Measurements from ENCODE around the gene USP2. TPM values are rescaled to one million over a fixed set of nuclear protein-coding genes. Genes with fewer than 3 reads are reported as not detected.

Gene USP2
- total and polyA plus RNA-seq, 2 of the 8 experiments (the other 6 are each of a cell fraction or from before 2014, with no cell fraction given): 2.2 to 6.9 TPM

DNA sequence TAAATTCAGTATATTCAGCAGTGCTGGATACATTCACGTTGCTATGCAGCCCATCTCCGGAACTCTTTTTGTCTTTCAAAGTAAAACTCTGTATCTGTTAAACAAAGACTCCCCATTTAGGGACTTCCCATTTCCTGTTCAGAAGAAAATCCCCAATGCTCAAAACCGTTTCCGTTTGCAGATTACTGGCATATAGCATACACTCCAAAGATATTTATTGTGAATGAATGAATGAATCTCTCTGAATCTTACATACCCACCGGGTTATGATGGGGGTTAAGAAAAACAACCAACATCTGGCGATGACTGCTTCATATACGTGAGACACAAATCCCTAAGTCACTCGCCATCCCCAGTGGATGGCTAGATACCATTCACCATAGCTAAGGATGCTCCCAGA lies 39.9 kb upstream of the USP2 start:
- H3K9ac ChIP-seq (replicated peaks in 1 of 4; ENCODE audit: extremely low read depth in 1 of 4, low read depth in 3 of 4, low read length in 3 of 4): peak overlapping the region in 3 of 4 experiments; percentile 48 to 71 (median 55); a peak in 6 of 7 replicates
- POLR2A ChIA-PET (ENCODE audit: partially characterized antibody): interaction anchor here (1.1 to 3.4 kb wide), 6 partner anchors 18 to 53 kb away, joined by 3 to 12 read pairs (median 4); partner anchors contain the start of gene USP2
- peaks cover 0 to 36% of the 10 kb centered on the region in 2 experiments; a peak in 2 of 4 replicates for H3K79me2 ChIP-seq (ENCODE audit: control insufficient read depth in 1 of 2, insufficient read depth in 2 of 2, low read length in 2 of 2)
- TF ChIP-seq ASH2L (IDR thresholded peaks at IDR 0.05; ENCODE audit: low read length) (no peak), EGR1 (IDR thresholded peaks at IDR 0.05; ENCODE audit: borderline replicate concordance, low read depth, low read length) (no peak), KDM1A (IDR thresholded peaks at IDR 0.05; ENCODE audit: borderline replicate concordance, low read length) (no peak), TEAD4 (IDR thresholded peaks at IDR 0.05; ENCODE audit: low read depth, low read length) (no peak)

More for the DNA sequence above, 39.9 kb upstream of the USP2 start:
- Histone ChIP-seq H4K8ac (ENCODE audit: extremely low read depth, insufficient read depth, low read length) (no peak overlapping the region), H2BK20ac (ENCODE audit: low read length) (no peak overlapping the region), H3K36me3 (ENCODE audit: control insufficient read depth in 2 of 4, insufficient read depth in 4 of 4, low read length in 3 of 4) (peaks cover 19 to 28% (median 24%) of the 10 kb centered on the region in 4 experiments), H2AK5ac (ENCODE audit: low read depth, low read length) (no peak overlapping the region), H2BK12ac (ENCODE audit: low read depth, low read length) (no peak overlapping the region; the same call in 1 of the 2 replicates), H3K4ac (replicated peaks; ENCODE audit: insufficient read length, low read depth, low read length) (peak overlapping the region; percentile 69), H3K4me1 (replicated peaks in 1 of 4; ENCODE audit: control insufficient read depth in 3 of 4, insufficient read depth in 4 of 4, low read length in 3 of 4) (peaks cover 18 to 43% (median 28%) of the 10 kb centered on the region in 4 experiments), H3K56ac (replicated peaks; ENCODE audit: insufficient read length, low read depth, low read length) (no peak overlapping the region), H2AFZ (ENCODE audit: low read length) (no peak overlapping the region), H4K91ac (replicated peaks; ENCODE audit: insufficient read length, low read length) (peak overlapping the region; percentile 61), H3K79me1 (ENCODE audit: low read depth, low read length) (peaks cover 22% of the 10 kb centered on the region), H2BK5ac (ENCODE audit: low read depth, low read length) (peak overlapping the region; percentile 97; the same call in 1 of the 2 replicates), H3K9me3 (ENCODE audit: insufficient read depth in 2 of 2, low read depth in 1 of 2, low read length in 1 of 2) (no peaks in the 10 kb centered on the region), H4K5ac (ENCODE audit: insufficient read length, low read depth, low read length) (no peak overlapping the region), H3K27me3 (replicated peaks in 1 of 4; ENCODE audit: control insufficient read depth in 3 of 4, extremely low read depth in 1 of 4, insufficient read depth in 3 of 4, low read length in 3 of 4) (no peaks in the 10 kb centered on the region; a peak in 1 of 7 replicates), H2BK15ac (ENCODE audit: low read length) (no peak overlapping the region), H3K14ac (ENCODE audit: insufficient read length) (no peak overlapping the region), H3K18ac (ENCODE audit: extremely low read depth, low read length) (no peak overlapping the region), H2BK120ac (replicated peaks; ENCODE audit: low read depth, low read length) (peak overlapping the region; percentile 2), H3K23me2 (ENCODE audit: low read depth, low read length) (peaks cover 12% of the 10 kb centered on the region), H4K20me1 (replicated peaks in 1 of 2; ENCODE audit: control insufficient read depth in 1 of 2, insufficient read depth in 2 of 2, low read length in 2 of 2) (peaks cover 6 to 19% of the 10 kb centered on the region in 2 experiments), H3K4me2 (ENCODE audit: insufficient read depth in 1 of 2, low read depth in 2 of 2, low read length in 2 of 2) (peak overlapping the region; percentile 75 to 90), H3K4me3 (ENCODE audit: extremely low read depth in 1 of 4, insufficient read depth in 2 of 4, low read depth in 3 of 4, low read length in 4 of 4) (peak overlapping the region; percentile 76 to 91 (median 90); a peak in 7 of 8 replicates), H3K23ac (ENCODE audit: insufficient read length) (no peak overlapping the region), H3K27ac (ENCODE audit: low read depth, low read length) (peak overlapping the region; percentile 43; the same call in 1 of the 2 replicates)
- 4% methylated on average over 8 of the region's 8 CpGs; no CpG with 5 or more reads in 1 of the 2 experiments for WGBS, 2 experiments (ENCODE audit: extremely low coverage in 1 of 2, insufficient coverage in 1 of 2, insufficient read length in 1 of 2, insufficient replicate concordance in 2 of 2, low coverage in 1 of 2, low lambda C conversion rate in 2 of 2, missing lambda C conversion rate in 1 of 2)
- no peak for DNase-seq (ENCODE audit: low read depth in 1 of 2, low spot score in 2 of 2)
- CTCF ChIA-PET (ENCODE audit: partially characterized antibody): interaction anchor here (0.5 to 2.7 kb wide), 11 partner anchors 10 to 65 kb away, joined by 3 to 10 read pairs (median 4); partner anchors contain the start of gene USP2
- no peak for FAIRE-seq
